B cell (primary cell): Measurements from ENCODE around the gene TBC1D9B.

Experiments
- CTCF ChIP-seq: fragments of 200-600 bp; IDR thresholded peaks from one replicate; pipeline ENCODE4 v1.8.0; 2022; ENCODE audit warnings: antibody characterized with exemption, mild to moderate bottlenecking
- EZH2 ChIP-seq: IDR thresholded peaks from 2 replicates; pipeline ENCODE4 v1.6.1; 2012; ENCODE audit warnings: borderline replicate concordance, low read depth, mild to moderate bottlenecking, moderate library complexity, low read length; ENCODE audit not compliant: insufficient read depth, poor library complexity, severe bottlenecking

DNA sequence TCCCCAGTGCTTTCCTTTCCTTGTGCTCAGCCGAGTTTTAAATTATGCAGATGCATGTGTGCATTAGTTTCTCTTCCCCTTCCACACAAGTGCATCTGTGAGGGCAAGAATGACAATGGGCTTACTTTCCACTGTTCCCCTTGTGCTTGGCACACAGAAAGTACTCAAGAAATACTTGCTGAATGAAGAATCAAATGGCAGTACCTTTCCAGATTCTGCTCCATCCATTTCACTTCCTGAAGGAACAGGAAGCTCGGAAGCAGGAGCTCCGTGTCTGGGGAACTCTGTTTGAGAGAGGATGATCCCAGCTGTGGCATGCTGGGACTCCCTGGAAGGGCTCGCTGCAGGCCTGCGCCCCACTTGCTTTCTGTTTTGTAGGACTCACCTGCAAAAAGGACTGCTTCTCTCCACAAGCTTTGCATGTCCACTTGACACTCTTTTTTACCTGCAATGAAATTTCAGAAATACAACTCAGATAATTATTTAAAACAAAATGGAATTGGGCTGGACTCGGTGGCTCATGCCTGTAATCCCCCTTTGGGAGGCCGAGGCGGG, 54.6 kb downstream of the TBC1D9B start:
- TF ChIP-seq CTCF (no peak), EZH2 (no peak)
